ENCODE data around the gene SARM1.
"Not testable (repeated sequence)": the region's sequence is repeated elsewhere in the genome, so short reads cannot be mapped to it uniquely, and the experiment has no call there.

The SARM1 gene

GRCh38 chr17:28407974-28408306 lies 36.4 kb downstream of the SARM1 start:
- peak overlapping the region; percentile 62 for H3K27ac ChIP-seq
- no peak for DNase-seq (ENCODE audit: low read depth, low spot score)

GRCh38 chr17:28412099-28412498 lies 40.6 kb downstream of the SARM1 start:
- DNase-seq (ENCODE audit: low read depth, low spot score) = peak; percentile 26
- H3K27ac ChIP-seq = no peak overlapping the region

DNA sequence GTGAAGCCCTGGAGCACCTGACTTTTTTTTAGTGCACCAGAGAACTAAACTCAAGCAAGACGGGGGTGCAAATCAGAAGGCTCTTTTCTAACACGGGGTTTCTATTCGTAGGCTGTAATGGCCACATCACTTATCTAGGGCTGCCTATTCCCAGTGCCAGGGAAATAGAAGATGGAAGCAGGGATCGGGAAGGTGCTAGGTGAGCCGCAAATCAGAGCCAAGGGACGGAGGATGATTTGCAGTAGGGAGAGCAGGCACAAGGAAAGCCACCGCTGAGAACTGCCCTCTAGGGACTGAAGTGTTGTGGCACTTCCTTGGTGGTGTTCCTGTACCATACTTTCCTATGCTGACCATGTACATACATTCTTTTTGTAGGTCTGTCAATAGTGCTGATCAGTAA lies 42.3 kb downstream of the SARM1 start:
- H3K27ac ChIP-seq = no peak overlapping the region
- DNase-seq (ENCODE audit: low read depth, low spot score) = no peak

DNA sequence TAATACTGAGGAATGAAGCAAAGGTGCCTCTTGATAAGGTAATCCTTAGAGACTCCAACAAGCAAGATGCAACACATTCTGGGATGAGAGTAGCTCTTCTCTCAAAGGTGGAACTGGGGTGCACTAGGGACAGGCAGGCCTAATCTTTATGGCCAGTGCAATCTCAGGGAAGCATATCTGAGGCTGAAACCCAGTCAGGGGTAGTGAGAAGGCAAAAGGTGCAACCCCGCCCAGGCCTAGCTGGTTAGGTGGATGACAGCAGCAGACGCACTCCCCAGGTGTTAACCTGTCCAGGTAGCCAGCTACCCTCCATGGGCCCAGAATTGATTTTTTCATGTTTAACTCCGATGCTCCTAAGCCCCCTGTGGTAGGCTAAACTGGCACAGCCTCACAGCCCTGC lies 44.4 kb downstream of the SARM1 start:
- no peak overlapping the region for H3K27ac ChIP-seq
- DNase-seq (ENCODE audit: low read depth, low spot score) = no peak

DNA sequence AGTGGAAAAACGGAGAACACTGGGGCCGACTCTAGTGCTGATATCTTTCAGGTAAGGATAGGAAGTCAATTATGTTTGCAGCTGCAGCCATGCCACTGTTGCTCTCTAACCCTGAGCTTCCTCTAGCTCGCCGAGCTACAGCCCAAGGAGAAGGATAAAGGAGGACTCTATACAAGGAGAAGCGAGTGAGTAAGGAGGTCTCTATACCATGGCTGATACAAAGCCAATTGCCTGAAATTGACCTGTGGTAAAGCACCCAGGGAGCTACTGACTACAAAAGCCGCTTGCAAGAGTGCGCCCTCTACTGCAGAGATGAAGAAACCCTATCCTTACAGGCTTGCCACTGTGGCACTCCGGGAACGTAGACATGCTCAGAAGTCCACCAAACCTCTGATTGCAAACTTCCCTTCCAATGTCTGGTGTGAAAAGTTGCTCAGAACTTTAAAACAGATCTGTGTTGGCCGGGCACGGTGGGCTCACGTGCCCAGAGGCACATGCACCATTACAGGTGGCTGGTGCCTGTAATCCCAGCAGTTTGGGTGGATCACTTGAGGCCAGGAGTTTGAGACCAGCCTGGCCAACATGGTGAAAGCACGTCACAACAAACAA lies 45.3 kb downstream of the SARM1 start:
- no peak overlapping the region for H3K27ac ChIP-seq
- peak; percentile 31 for DNase-seq (ENCODE audit: low read depth, low spot score)

DNA sequence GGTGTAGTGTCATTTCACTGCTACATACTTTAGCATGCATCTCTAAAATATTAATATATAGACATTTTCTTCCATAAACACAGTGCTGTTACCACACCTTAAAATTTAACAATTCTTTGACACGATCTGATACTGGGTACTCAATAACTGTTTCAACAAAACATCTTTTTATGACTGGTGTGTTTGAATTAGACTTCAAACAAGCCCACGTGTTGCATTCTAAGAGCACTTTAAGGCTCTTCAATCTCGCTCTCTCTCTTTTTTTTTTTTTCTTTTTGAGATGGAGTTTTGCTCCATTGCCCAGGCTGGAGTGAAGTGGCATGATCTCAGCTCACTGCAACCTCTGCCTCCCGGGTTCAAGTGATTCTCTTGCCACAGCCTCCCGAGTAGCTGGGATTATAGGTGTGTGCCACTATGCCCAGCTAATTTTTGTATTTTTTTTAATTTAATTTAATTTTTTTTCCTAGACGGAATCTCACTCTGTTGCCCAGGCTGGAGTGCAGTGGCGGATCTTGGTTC lies 50.4 kb downstream of the SARM1 start:
- no peak for DNase-seq (ENCODE audit: low read depth, low spot score)
- no peak overlapping the region for H3K27ac ChIP-seq

- DNase-seq (ENCODE audit: low read depth, low spot score) = no peak
- H3K27ac ChIP-seq = no peak overlapping the region
Observed at GRCh38 chr17:28425206-28425605, 53.7 kb downstream of the SARM1 start.

GRCh38 chr17:28426081-28426519 lies 54.6 kb downstream of the SARM1 start:
- no peak for DNase-seq (ENCODE audit: low read depth, low spot score)
- no peak overlapping the region for H3K27ac ChIP-seq

- H3K27ac ChIP-seq = no peak overlapping the region
- no peak for DNase-seq (ENCODE audit: low read depth, low spot score)
Observed at GRCh38 chr17:28427371-28427770, 55.9 kb downstream of the SARM1 start.

DNA sequence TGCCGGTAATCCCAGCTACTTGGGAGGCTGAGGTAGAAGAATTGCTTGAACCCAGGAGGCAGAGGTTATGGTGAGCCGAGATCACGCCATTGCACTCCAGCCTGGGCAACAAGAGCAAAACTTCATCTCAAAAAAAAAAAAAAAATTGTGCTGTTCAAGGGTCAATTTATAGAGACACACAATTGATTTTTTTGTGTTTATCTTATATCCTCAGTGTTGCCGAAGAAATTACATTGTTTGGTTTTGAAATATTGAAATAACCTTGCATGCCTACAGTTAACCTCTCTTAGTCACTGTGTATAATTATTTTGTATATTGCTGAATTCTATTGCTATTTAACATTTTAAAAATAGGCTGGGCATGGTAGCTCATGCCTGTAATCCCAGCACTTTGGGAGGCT lies 56.5 kb downstream of the SARM1 start:
- not testable (repeated sequence) for DNase-seq (ENCODE audit: low read depth, low spot score); H3K27ac ChIP-seq

DNA sequence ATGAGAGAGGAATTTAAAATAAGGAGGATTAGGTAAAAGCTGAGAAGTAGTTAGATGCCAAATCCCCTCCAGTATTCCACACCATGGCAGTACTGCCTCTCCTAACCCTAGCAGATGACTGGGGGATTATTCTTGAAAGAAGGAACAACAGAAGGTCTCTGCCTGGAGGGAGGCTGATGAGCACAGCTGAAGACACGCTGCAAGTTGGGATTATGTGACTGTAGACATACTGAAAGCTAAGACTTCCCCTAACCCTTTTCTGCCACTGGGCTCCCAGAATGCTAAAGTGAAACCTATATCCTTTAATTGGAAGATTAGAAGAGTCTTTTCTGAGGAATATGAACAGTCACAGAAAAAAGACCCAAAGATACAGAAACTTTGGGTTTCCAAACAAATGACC lies 62.2 kb downstream of the SARM1 start:
- no peak for DNase-seq (ENCODE audit: low read depth, low spot score)
- H3K27ac ChIP-seq = no peak overlapping the region

DNA sequence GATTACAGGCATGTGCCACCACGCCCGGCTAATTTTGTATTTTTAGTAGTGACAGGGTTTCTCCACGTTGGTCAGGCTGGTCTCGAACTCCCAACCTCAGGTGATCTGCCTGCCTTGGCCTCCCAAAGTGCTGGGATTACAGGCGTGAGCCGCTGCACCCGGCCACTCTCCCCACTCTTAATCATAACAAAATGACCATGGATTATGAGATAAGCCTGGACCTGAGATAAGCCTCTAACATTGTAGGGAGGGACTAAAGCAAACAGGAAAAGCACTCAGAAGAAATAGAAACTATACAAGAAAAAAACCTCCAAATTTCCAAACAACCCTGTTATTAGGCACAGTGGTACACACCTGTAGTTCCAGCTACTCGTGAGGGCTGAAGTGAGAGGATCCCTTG lies 62.8 kb downstream of the SARM1 start:
- H3K27ac ChIP-seq; DNase-seq (ENCODE audit: low read depth, low spot score): not testable (repeated sequence)

DNA sequence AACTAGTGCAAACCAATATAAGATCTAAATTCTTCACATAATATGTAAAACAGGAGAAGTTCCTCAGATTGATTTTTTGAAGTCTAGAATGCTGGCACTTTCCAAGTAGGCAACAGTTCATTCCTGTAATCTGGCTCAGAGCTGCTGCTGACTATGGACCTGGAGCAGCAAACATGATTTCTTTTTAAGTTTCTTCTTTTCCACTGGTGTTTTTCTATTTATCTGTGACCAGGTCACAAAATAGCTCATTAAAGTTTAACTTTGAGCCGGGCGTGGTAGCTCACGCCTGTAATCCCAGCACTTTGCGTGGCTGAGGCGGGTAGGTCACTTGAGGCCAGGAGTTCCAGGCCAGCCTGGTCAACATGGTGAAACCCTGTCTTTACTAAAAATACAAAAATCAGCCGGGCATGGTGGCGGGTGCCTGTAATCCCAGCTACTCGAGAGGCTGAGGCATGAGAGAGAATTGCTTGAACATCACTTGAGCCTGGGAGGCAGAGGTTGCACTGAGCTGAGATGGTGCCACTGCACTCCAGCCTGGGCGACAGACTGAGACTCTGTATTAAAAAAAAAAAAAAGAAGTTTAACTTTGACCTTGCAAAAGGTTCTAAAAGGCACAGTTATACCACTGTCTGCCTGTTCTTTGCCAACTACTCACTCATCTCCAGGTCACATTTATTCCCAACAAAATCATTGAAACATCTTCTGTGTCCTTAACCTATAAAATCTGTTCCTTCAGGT lies 72.6 kb downstream of the SARM1 start:
- no peak overlapping the region for H3K27ac ChIP-seq
- no peak for DNase-seq (ENCODE audit: low read depth, low spot score)

- peak; percentile 18 for DNase-seq (ENCODE audit: low read depth, low spot score)
- H3K27ac ChIP-seq = no peak overlapping the region
Observed at GRCh38 chr17:28446716-28447395, 75.4 kb downstream of the SARM1 start.

- H3K27ac ChIP-seq = no peak overlapping the region
- no peak for DNase-seq (ENCODE audit: low read depth, low spot score)
Observed at GRCh38 chr17:28447396-28447760, 75.9 kb downstream of the SARM1 start.

GRCh38 chr17:28449859-28450258 lies 78.4 kb downstream of the SARM1 start:
- DNase-seq (ENCODE audit: low read depth, low spot score) = no peak
- H3K27ac ChIP-seq = no peak overlapping the region
